Neural progenitor cell (in vitro differentiated cells): ENCODE data around the gene IL20RA.

Experiments used
- EZH2phosphoT487 ChIP-seq: fragments of 200-600 bp; sonication (generic); IDR thresholded peaks from 2 replicates; pipeline ENCODE4 v1.6.1; 2017; ENCODE audit warnings: antibody characterized with exemption
- TF ChIP-seq, protein P1 (sequence below): fragments of 200-600 bp; sonication (generic); IDR thresholded peaks from 2 replicates; pipeline ENCODE4 v1.5.1; 2017; ENCODE audit warnings: antibody characterized with exemption, mild to moderate bottlenecking

DNA sequence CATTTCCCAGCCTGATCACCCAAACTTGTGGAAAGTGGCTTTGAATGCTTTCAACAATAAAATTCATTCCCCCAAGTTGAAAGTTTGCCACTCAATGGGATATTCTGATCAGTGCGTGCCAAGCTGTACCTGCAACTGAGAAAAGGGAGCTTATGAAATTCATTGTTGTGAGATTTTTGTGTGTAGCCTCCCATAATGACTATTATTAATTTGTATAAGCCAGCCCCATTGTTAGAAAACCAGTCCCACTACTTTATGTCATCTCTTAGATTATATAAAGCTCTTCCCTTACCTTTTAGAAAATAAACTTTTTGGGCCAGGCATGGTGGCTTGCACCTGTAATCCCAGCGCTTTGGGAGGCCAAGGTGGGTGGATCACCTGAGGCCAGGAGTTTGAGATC is 15.9 kb downstream of the IL20RA start:
- TF ChIP-seq, protein P1, sequence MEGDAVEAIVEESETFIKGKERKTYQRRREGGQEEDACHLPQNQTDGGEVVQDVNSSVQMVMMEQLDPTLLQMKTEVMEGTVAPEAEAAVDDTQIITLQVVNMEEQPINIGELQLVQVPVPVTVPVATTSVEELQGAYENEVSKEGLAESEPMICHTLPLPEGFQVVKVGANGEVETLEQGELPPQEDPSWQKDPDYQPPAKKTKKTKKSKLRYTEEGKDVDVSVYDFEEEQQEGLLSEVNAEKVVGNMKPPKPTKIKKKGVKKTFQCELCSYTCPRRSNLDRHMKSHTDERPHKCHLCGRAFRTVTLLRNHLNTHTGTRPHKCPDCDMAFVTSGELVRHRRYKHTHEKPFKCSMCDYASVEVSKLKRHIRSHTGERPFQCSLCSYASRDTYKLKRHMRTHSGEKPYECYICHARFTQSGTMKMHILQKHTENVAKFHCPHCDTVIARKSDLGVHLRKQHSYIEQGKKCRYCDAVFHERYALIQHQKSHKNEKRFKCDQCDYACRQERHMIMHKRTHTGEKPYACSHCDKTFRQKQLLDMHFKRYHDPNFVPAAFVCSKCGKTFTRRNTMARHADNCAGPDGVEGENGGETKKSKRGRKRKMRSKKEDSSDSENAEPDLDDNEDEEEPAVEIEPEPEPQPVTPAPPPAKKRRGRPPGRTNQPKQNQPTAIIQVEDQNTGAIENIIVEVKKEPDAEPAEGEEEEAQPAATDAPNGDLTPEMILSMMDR = no peak
- no peak for TF ChIP-seq EZH2phosphoT487
